Right lobe of liver (tissue), 4 donors: ENCODE data around the gene CCR8.

ENCODE experiments used
- POLR2A ChIP-seq: fragments of 450-650 bp; IDR thresholded peaks from one replicate; pipeline ENCODE4 v1.6.1; 2017; ENCODE audit warnings: antibody characterized with exemption, mild to moderate bottlenecking
- TF ChIP-seq, protein P1 (sequence below), 4 donors: fragments of 200-600 bp in 3 of 4; fragments of 450-650 bp in 1 of 4; IDR thresholded peaks; one replicate each; pipeline versions ENCODE4 v1.5.1 to v1.8.0; 2016 to 2022; ENCODE audit warnings: antibody characterized with exemption in 4 of 4, mild to moderate bottlenecking in 2 of 4
- donor health status: DM: no; HTN: no; CAD: no.
- donor health status: DM: no; HTN: no; CAD: no.
- donor health status: DM: no; HTN: yes; CAD: no.

- TF ChIP-seq, protein P1, sequence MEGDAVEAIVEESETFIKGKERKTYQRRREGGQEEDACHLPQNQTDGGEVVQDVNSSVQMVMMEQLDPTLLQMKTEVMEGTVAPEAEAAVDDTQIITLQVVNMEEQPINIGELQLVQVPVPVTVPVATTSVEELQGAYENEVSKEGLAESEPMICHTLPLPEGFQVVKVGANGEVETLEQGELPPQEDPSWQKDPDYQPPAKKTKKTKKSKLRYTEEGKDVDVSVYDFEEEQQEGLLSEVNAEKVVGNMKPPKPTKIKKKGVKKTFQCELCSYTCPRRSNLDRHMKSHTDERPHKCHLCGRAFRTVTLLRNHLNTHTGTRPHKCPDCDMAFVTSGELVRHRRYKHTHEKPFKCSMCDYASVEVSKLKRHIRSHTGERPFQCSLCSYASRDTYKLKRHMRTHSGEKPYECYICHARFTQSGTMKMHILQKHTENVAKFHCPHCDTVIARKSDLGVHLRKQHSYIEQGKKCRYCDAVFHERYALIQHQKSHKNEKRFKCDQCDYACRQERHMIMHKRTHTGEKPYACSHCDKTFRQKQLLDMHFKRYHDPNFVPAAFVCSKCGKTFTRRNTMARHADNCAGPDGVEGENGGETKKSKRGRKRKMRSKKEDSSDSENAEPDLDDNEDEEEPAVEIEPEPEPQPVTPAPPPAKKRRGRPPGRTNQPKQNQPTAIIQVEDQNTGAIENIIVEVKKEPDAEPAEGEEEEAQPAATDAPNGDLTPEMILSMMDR (IDR thresholded peaks at IDR 0.05): no peak
- TF ChIP-seq POLR2A: no peak
Observed at GRCh38 chr3:39344746-39345344, 15.3 kb downstream of the CCR8 start.
